Measurements from ENCODE around the gene MAGEA1.
"Not testable (repeated sequence)": the region's sequence is repeated elsewhere in the genome, so short reads cannot be mapped to it uniquely, and the experiment has no call there.

MAGEA1 gene, protein sequence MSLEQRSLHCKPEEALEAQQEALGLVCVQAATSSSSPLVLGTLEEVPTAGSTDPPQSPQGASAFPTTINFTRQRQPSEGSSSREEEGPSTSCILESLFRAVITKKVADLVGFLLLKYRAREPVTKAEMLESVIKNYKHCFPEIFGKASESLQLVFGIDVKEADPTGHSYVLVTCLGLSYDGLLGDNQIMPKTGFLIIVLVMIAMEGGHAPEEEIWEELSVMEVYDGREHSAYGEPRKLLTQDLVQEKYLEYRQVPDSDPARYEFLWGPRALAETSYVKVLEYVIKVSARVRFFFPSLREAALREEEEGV

DNA sequence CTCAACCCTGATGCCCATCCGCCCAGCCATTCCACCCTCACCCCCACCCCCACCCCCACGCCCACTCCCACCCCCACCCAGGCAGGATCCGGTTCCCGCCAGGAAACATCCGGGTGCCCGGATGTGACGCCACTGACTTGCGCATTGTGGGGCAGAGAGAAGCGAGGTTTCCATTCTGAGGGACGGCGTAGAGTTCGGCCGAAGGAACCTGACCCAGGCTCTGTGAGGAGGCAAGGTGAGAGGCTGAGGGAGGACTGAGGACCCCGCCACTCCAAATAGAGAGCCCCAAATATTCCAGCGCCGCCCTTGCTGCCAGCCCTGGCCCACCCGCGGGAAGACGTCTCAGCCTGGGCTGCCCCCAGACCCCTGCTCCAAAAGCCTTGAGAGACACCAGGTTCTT is at the start of gene MAGEA1:
TSS of gene MAGEA1 (plus strand) at position 154 of the 400 bp plus-strand sequence. CDS start 3,106 bp downstream, outside the sequence.
- TF ChIP-seq, protein P1, sequence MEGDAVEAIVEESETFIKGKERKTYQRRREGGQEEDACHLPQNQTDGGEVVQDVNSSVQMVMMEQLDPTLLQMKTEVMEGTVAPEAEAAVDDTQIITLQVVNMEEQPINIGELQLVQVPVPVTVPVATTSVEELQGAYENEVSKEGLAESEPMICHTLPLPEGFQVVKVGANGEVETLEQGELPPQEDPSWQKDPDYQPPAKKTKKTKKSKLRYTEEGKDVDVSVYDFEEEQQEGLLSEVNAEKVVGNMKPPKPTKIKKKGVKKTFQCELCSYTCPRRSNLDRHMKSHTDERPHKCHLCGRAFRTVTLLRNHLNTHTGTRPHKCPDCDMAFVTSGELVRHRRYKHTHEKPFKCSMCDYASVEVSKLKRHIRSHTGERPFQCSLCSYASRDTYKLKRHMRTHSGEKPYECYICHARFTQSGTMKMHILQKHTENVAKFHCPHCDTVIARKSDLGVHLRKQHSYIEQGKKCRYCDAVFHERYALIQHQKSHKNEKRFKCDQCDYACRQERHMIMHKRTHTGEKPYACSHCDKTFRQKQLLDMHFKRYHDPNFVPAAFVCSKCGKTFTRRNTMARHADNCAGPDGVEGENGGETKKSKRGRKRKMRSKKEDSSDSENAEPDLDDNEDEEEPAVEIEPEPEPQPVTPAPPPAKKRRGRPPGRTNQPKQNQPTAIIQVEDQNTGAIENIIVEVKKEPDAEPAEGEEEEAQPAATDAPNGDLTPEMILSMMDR (IDR thresholded peaks at IDR 0.05; ENCODE audit: insufficient read depth, missing control alignments) = no peak
- no peak for FAIRE-seq
- DNase-seq (ENCODE audit: insufficient read length, low spot score) = no peak

DNA sequence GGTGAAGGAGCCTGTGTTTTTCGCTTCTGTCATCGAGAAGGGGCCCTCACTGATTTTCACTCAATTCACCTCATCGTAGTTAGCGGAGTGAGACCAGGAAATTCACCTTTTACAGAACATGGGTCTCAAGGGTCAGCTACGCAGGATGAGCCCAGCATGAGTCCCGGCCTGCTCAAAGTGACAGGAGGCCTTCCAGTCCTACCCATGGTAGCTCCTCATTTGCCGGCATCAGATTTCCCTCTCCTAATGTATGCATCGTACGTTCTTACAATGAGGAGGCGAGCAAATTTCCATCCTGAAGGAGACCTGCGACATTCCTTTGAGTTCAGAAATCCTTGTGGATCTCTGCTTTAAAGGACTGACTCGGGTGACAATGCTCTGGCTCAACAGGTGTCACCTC is 46.2 kb upstream of the MAGEA1 start:
- FAIRE-seq = not testable (repeated sequence)

DNA sequence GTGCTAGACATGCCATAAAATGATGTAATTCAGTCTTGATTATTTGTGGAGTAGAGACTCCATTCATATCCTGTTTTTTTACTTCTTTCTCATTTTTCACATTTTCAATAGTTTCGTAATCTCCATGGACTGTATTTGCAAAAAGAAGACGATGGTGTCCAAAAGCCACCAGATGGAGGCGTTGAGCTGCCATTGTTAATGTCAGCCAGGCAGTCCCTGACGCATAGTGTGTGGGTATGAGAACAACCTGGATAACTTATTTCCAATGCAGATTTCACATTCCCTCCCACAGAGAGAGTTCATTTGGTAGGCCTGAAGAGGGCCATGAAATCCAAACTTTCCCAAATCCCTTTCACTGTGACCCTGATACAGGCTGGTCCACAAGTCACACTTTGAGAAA is 40.0 kb upstream of the MAGEA1 start:
- FAIRE-seq = peak; percentile 87
- not testable (repeated sequence) for DNase-seq (ENCODE audit: insufficient read length, low spot score)

More for the DNA sequence above, 46.2 kb upstream of the MAGEA1 start:
- not testable (repeated sequence) for DNase-seq (ENCODE audit: insufficient read length, low spot score)

DNA sequence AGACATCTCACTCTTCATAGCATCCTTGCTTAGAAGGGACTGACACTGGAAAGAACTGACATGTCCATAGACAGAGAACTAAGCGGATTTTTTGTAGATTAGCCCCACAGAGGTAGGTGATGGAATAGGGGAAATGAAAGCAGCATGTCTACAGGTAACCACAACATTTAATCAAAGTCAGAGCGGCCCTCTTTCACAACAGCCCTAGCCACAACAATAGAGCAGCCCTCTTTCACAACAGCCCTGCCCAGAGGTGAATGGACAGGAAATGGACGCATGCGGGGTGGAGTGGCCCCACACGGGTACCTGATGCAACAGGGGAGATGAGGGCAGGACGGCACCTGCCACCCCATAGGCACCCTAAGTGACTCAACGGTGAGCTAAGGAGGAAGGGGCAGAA is 32.8 kb upstream of the MAGEA1 start:
- DNase-seq (ENCODE audit: insufficient read length, low spot score) = not testable (repeated sequence)
- peak; percentile 93 for FAIRE-seq

DNA sequence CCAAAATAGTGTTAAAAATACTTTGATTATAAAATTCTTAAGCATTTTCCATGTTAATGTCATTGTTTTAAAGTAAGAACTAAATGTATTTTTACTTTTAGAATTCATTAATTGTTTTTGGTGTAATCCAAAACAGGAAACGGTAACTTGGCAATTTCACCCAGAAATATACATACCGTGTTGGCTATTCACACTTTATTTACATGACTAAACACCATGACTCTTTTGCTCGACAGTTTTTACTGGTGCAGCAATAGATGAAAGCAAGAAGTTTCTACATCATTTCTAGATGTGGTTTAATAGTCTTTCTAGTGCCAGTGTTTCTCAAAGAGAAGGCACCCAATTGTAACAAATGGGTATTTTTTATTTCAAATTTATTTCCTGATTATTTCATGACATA is 25.6 kb upstream of the MAGEA1 start:
- no peak for FAIRE-seq
- TF ChIP-seq, protein P1 (IDR thresholded peaks at IDR 0.05; ENCODE audit: insufficient read depth, missing control alignments) = no peak
- no peak for DNase-seq (ENCODE audit: insufficient read length, low spot score)

DNA sequence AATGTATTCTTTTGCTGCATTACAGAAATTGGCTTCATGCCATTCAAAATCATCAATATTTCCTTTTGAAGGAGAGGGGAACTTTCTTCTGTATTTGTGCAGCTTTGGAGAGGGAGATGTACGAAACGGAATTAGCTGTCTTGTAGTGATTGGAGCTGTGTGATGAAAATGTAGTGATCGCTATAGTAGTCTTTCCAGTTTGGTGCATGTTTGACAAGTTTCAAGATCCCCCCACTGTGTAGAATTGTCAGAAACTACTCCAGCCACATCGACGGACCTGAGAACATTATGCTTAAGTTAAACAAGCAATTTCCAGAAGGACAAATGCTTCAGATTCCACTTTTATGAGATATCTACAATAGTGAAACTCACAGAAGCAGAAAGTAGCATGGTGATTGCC is 21.6 kb upstream of the MAGEA1 start:
- no peak for FAIRE-seq
- TF ChIP-seq, protein P1 (IDR thresholded peaks at IDR 0.05; ENCODE audit: insufficient read depth, missing control alignments) = no peak

DNA sequence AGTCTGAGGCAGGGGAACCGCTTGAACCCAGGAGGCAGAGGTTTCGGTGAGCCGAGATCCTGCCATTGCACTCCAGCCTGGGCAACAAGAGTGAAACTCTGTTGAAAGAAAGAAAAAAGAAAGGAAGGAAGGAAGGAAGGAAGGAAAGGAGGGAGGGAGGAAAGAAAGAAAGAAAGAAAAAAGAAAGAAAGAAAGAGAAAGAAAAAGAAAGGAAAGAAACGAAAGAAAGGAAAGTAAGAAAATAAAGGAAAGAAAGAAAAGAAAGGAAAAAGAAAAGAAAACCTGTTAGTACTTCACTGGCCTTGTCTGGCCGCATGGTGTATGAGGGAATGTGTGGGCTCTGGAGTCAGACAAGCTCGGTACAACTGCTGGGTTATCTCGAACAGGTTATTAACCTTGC is 20.8 kb upstream of the MAGEA1 start:
- DNase-seq (ENCODE audit: insufficient read length, low spot score) = no peak
- FAIRE-seq = no peak
- TF ChIP-seq, protein P1 (IDR thresholded peaks at IDR 0.05; ENCODE audit: insufficient read depth, missing control alignments) = no peak

More for the DNA sequence above, 21.6 kb upstream of the MAGEA1 start:
- DNase-seq (ENCODE audit: insufficient read length, low spot score) = no peak

DNA sequence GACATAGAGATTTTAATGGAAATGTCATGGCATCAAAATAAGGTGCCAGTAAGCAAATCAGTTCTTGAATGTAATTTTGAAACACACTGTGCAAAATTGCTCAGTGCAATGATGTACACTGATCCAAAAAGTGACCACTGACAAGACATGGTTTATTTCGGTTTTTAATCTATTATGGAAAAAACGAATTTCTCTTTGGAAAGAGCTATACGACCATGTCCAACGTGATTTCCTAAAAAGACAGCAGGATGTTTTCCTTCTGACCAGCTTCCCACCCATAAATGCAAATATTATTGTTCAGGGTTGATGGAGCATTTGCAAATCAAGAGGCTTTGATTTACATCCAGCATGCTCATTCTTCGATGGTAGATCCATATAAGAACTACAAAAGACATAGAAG is 17.1 kb upstream of the MAGEA1 start:
- no peak for DNase-seq (ENCODE audit: insufficient read length, low spot score)
- TF ChIP-seq, protein P1 (IDR thresholded peaks at IDR 0.05; ENCODE audit: insufficient read depth, missing control alignments) = no peak
- no peak for FAIRE-seq

DNA sequence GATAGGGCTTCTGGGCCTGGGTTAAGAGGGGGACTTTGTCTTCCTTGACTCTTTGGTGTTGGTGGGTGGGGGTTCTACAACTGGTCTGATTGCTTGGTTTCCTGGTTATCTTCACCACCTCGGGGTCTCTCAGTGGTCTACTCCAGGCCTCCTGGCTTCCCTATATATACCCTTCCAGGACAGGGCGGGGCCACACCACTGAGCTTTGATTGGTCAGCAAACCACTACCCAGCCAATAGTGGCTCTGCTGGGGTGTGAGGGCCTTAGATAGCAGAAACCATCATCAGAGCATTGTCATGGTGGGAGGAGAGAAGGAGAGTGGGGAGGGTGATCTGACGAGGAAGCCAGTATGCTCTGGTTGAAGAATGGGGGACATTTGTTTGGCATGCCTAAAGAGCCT is 14.4 kb upstream of the MAGEA1 start:
- TF ChIP-seq, protein P1 (IDR thresholded peaks at IDR 0.05; ENCODE audit: insufficient read depth, missing control alignments) = no peak
- FAIRE-seq (no peak), DNase-seq (ENCODE audit: insufficient read length, low spot score) (no peak)

DNA sequence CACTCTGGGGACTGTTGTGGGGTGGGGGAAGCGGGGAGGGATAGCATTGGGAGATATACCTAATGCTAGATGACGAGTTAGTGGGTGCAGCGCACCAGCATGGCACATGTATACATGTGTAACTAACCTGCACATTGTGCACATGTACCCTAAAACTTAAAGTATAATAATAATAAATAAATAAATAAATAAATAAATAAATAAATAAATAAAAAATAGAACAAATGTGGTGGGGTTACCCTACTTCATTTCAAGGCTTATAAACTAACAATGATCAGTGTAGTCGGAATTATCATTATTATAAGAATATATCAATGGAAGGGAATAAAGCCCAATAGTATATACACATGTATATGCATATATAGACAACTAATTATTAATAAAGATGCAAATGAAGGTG is 10.7 kb upstream of the MAGEA1 start:
- not testable (repeated sequence) for DNase-seq (ENCODE audit: insufficient read length, low spot score); FAIRE-seq
